GM19043 (cell line): Measurements from ENCODE around the gene AGTR1.
A peak's percentile ranks its signal among the peaks of the same experiment; 100 is the strongest.
"Not testable (repeated sequence)": the region's sequence is repeated elsewhere in the genome, so short reads cannot be mapped to it uniquely, and the experiment has no call there.

Experiments
- ATAC-seq: cut with Tn5 transposase; IDR thresholded peaks from one replicate; pipeline ENCODE4 v1.9.1; 2021; ENCODE audit warnings: low read depth; ENCODE audit not compliant: unreplicated experiment

Gene AGTR1

GRCh38 chr3:148717885-148718561 is 20.3 kb downstream of the AGTR1 start:
- ATAC-seq = no peak

- no peak for ATAC-seq
Measured at GRCh38 chr3:148718982-148719862, 21.5 kb downstream of the AGTR1 start.

- no peak for ATAC-seq
Measured at GRCh38 chr3:148720873-148721272, 23.2 kb downstream of the AGTR1 start.

- no peak for ATAC-seq
Measured at GRCh38 chr3:148723631-148724030, 25.9 kb downstream of the AGTR1 start.

GRCh38 chr3:148727231-148727630 is 29.5 kb downstream of the AGTR1 start:
- ATAC-seq = peak; percentile 95

- no peak for ATAC-seq
Measured at GRCh38 chr3:148728753-148729152, 31.1 kb downstream of the AGTR1 start.

GRCh38 chr3:148729476-148730055 is 31.9 kb downstream of the AGTR1 start:
- no peak for ATAC-seq

GRCh38 chr3:148730676-148731075 is 33.0 kb downstream of the AGTR1 start:
- ATAC-seq = no peak

GRCh38 chr3:148735597-148735996 is 37.9 kb downstream of the AGTR1 start:
- ATAC-seq = no peak

GRCh38 chr3:148736086-148736485 is 38.4 kb downstream of the AGTR1 start:
- ATAC-seq = no peak

GRCh38 chr3:148737104-148737530 is 39.4 kb downstream of the AGTR1 start:
- no peak for ATAC-seq

GRCh38 chr3:148739720-148740119 is 42.0 kb downstream of the AGTR1 start:
- ATAC-seq = no peak

- ATAC-seq = no peak
Measured at GRCh38 chr3:148740291-148740690, 42.6 kb downstream of the AGTR1 start.

GRCh38 chr3:148741219-148741618 is 43.5 kb downstream of the AGTR1 start:
- no peak for ATAC-seq

- ATAC-seq = no peak
Measured at GRCh38 chr3:148742118-148742517, 44.4 kb downstream of the AGTR1 start.

GRCh38 chr3:148746053-148746452 is 48.4 kb downstream of the AGTR1 start:
- ATAC-seq = no peak

GRCh38 chr3:148748283-148748682 is 50.6 kb downstream of the AGTR1 start:
- no peak for ATAC-seq

GRCh38 chr3:148750296-148750695 is 52.6 kb downstream of the AGTR1 start:
- no peak for ATAC-seq

- ATAC-seq = no peak
Measured at GRCh38 chr3:148751461-148751860, 53.8 kb downstream of the AGTR1 start.

GRCh38 chr3:148753385-148753784 is 55.7 kb downstream of the AGTR1 start:
- not testable (repeated sequence) for ATAC-seq

GRCh38 chr3:148755570-148755969 is 57.9 kb downstream of the AGTR1 start:
- ATAC-seq = no peak
